ENCODE measurements around the gene PRF1.

DNA sequence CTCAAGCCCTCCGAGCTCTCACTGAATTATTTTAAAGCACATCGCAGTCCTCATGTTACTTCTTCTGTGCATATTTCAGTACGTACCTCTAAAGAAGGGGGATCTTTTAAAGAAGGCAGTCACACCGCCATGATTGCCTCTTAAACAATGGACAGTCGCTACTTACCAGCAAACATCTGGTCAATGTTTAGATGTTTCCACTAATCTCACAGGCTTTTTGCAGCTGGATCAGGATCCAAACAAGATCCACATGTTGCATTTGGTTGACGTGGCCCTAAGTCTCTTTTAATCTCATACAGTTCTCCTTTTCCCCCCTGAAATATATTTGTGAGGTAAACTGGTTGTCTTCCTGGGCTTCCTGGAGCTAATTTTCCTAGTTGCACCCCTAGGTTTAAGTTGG, 50.0 kb downstream of the PRF1 start:
- TF ChIP-seq CTCF (IDR thresholded peaks at IDR 0.05; ENCODE audit: low read depth, low read length, missing input control) (no peak), REST (IDR thresholded peaks at IDR 0.05) (no peak), TAF1 (conservative IDR thresholded peaks at IDR 0.05) (no peak), JUND (IDR thresholded peaks at IDR 0.05) (no peak), SP1 (IDR thresholded peaks at IDR 0.05) (no peak)
- TF ChIP-seq, protein P1, sequence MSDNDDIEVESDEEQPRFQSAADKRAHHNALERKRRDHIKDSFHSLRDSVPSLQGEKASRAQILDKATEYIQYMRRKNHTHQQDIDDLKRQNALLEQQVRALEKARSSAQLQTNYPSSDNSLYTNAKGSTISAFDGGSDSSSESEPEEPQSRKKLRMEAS (IDR thresholded peaks at IDR 0.05): no peak
